Measurements from ENCODE around the gene S100A1.
A peak's percentile ranks its signal among the peaks of the same experiment; 100 is the strongest.
"Not testable (repeated sequence)": the region's sequence is repeated elsewhere in the genome, so short reads cannot be mapped to it uniquely, and the experiment has no call there.

Gene S100A1

GRCh38 chr1:153627715-153628626 is at the start of gene S100A1:
Gene S100A1 (plus strand): TSS chr1:153628434. CDS start chr1:153630522, 2,088 bp downstream.
- H3K27me3 ChIP-seq (ENCODE audit: low read depth, low read length) = no peaks in the 10 kb centered on the region
- no peaks in the 10 kb centered on the region for H3K9me3 ChIP-seq (ENCODE audit: control insufficient read depth in 1 of 2, low read length in 2 of 2)
- H3K4me1 ChIP-seq (ENCODE audit: control insufficient read depth in 1 of 2, insufficient read depth in 2 of 2, low read length in 2 of 2) = peaks cover 26 to 29% of the 10 kb centered on the region in 2 donors
- H3K36me3 ChIP-seq (ENCODE audit: control insufficient read depth in 1 of 2, insufficient read depth in 2 of 2, low read length in 2 of 2) = no peaks in the 10 kb centered on the region
- peak within 1 kb of the TSS; percentile 88 for H3K27ac ChIP-seq (ENCODE audit: low read length)
- peak within 1 kb of the TSS; percentile 58 to 71 for H3K4me3 ChIP-seq (ENCODE audit: low read depth in 1 of 2, low read length in 2 of 2)

- Histone ChIP-seq H3K4me1 (ENCODE audit: control insufficient read depth in 1 of 2, insufficient read depth in 2 of 2, low read length in 2 of 2) (peaks cover 0 to under 1% of the 10 kb centered on the region in 2 donors), H3K36me3 (ENCODE audit: control insufficient read depth in 1 of 2, insufficient read depth in 2 of 2, low read length in 2 of 2) (no peaks in the 10 kb centered on the region), H3K27ac (ENCODE audit: low read length) (no peak overlapping the region), H3K27me3 (ENCODE audit: low read depth, low read length) (no peaks in the 10 kb centered on the region), H3K4me3 (ENCODE audit: low read depth in 1 of 2, low read length in 2 of 2) (no peak overlapping the region), H3K9me3 (ENCODE audit: control insufficient read depth in 1 of 2, low read length in 2 of 2) (no peaks in the 10 kb centered on the region)
Measured at GRCh38 chr1:153578490-153578889, 49.7 kb upstream of the S100A1 start.

- no peak overlapping the region for H3K4me3 ChIP-seq (ENCODE audit: low read depth in 1 of 2, low read length in 2 of 2)
- H3K36me3 ChIP-seq (ENCODE audit: control insufficient read depth in 1 of 2, insufficient read depth in 2 of 2, low read length in 2 of 2) = no peaks in the 10 kb centered on the region
- H3K27ac ChIP-seq (ENCODE audit: low read length) = no peak overlapping the region
Measured at GRCh38 chr1:153578936-153579335, 49.3 kb upstream of the S100A1 start.

GRCh38 chr1:153582836-153583235 is 45.4 kb upstream of the S100A1 start:
- not testable (repeated sequence) for H3K4me3 ChIP-seq (ENCODE audit: low read depth in 1 of 2, low read length in 2 of 2); H3K36me3 ChIP-seq (ENCODE audit: control insufficient read depth in 1 of 2, insufficient read depth in 2 of 2, low read length in 2 of 2); H3K9me3 ChIP-seq (ENCODE audit: control insufficient read depth in 1 of 2, low read length in 2 of 2); H3K27ac ChIP-seq (ENCODE audit: low read length); H3K4me1 ChIP-seq (ENCODE audit: control insufficient read depth in 1 of 2, insufficient read depth in 2 of 2, low read length in 2 of 2); H3K27me3 ChIP-seq (ENCODE audit: low read depth, low read length)

More at GRCh38 chr1:153578936-153579335, 49.3 kb upstream of the S100A1 start:
- H3K9me3 ChIP-seq (ENCODE audit: control insufficient read depth in 1 of 2, low read length in 2 of 2) = no peaks in the 10 kb centered on the region
- no peaks in the 10 kb centered on the region for H3K27me3 ChIP-seq (ENCODE audit: low read depth, low read length)
- H3K4me1 ChIP-seq (ENCODE audit: control insufficient read depth in 1 of 2, insufficient read depth in 2 of 2, low read length in 2 of 2) = no peaks in the 10 kb centered on the region

GRCh38 chr1:153583514-153583913 is 44.7 kb upstream of the S100A1 start:
- not testable (repeated sequence) for H3K4me3 ChIP-seq (ENCODE audit: low read depth in 1 of 2, low read length in 2 of 2); H3K4me1 ChIP-seq (ENCODE audit: control insufficient read depth in 1 of 2, insufficient read depth in 2 of 2, low read length in 2 of 2); H3K27me3 ChIP-seq (ENCODE audit: low read depth, low read length); H3K27ac ChIP-seq (ENCODE audit: low read length); H3K9me3 ChIP-seq (ENCODE audit: control insufficient read depth in 1 of 2, low read length in 2 of 2); H3K36me3 ChIP-seq (ENCODE audit: control insufficient read depth in 1 of 2, insufficient read depth in 2 of 2, low read length in 2 of 2)

GRCh38 chr1:153583976-153584375 is 44.3 kb upstream of the S100A1 start:
- no peaks in the 10 kb centered on the region for H3K4me1 ChIP-seq (ENCODE audit: control insufficient read depth in 1 of 2, insufficient read depth in 2 of 2, low read length in 2 of 2)
- H3K27ac ChIP-seq (ENCODE audit: low read length) = no peak overlapping the region
- no peak overlapping the region for H3K4me3 ChIP-seq (ENCODE audit: low read depth in 1 of 2, low read length in 2 of 2)
- H3K27me3 ChIP-seq (ENCODE audit: low read depth, low read length) = no peaks in the 10 kb centered on the region
- no peaks in the 10 kb centered on the region for H3K9me3 ChIP-seq (ENCODE audit: control insufficient read depth in 1 of 2, low read length in 2 of 2)
- no peaks in the 10 kb centered on the region for H3K36me3 ChIP-seq (ENCODE audit: control insufficient read depth in 1 of 2, insufficient read depth in 2 of 2, low read length in 2 of 2)

- Histone ChIP-seq H3K27ac (ENCODE audit: low read length) (no peak overlapping the region), H3K36me3 (ENCODE audit: control insufficient read depth in 1 of 2, insufficient read depth in 2 of 2, low read length in 2 of 2) (no peaks in the 10 kb centered on the region), H3K9me3 (ENCODE audit: control insufficient read depth in 1 of 2, low read length in 2 of 2) (no peaks in the 10 kb centered on the region)
Measured at GRCh38 chr1:153585006-153585405, 43.2 kb upstream of the S100A1 start.

GRCh38 chr1:153586347-153586746 is 41.9 kb upstream of the S100A1 start:
- Histone ChIP-seq H3K36me3 (ENCODE audit: control insufficient read depth in 1 of 2, insufficient read depth in 2 of 2, low read length in 2 of 2) (no peaks in the 10 kb centered on the region), H3K27me3 (ENCODE audit: low read depth, low read length) (no peaks in the 10 kb centered on the region), H3K9me3 (ENCODE audit: control insufficient read depth in 1 of 2, low read length in 2 of 2) (no peaks in the 10 kb centered on the region), H3K27ac (ENCODE audit: low read length) (no peak overlapping the region), H3K4me3 (ENCODE audit: low read depth in 1 of 2, low read length in 2 of 2) (no peak overlapping the region), H3K4me1 (ENCODE audit: control insufficient read depth in 1 of 2, insufficient read depth in 2 of 2, low read length in 2 of 2) (no peaks in the 10 kb centered on the region)

More at GRCh38 chr1:153585006-153585405, 43.2 kb upstream of the S100A1 start:
- H3K4me1 ChIP-seq (ENCODE audit: control insufficient read depth in 1 of 2, insufficient read depth in 2 of 2, low read length in 2 of 2) = no peaks in the 10 kb centered on the region
- no peaks in the 10 kb centered on the region for H3K27me3 ChIP-seq (ENCODE audit: low read depth, low read length)
- H3K4me3 ChIP-seq (ENCODE audit: low read depth in 1 of 2, low read length in 2 of 2) = no peak overlapping the region

- Histone ChIP-seq H3K9me3 (ENCODE audit: control insufficient read depth in 1 of 2, low read length in 2 of 2) (no peaks in the 10 kb centered on the region), H3K27ac (ENCODE audit: low read length) (no peak overlapping the region), H3K4me1 (ENCODE audit: control insufficient read depth in 1 of 2, insufficient read depth in 2 of 2, low read length in 2 of 2) (no peaks in the 10 kb centered on the region), H3K36me3 (ENCODE audit: control insufficient read depth in 1 of 2, insufficient read depth in 2 of 2, low read length in 2 of 2) (no peaks in the 10 kb centered on the region), H3K4me3 (ENCODE audit: low read depth in 1 of 2, low read length in 2 of 2) (no peak overlapping the region), H3K27me3 (ENCODE audit: low read depth, low read length) (no peaks in the 10 kb centered on the region)
Measured at GRCh38 chr1:153587314-153587713, 40.9 kb upstream of the S100A1 start.

GRCh38 chr1:153588033-153588432 is 40.2 kb upstream of the S100A1 start:
- H3K9me3 ChIP-seq (ENCODE audit: control insufficient read depth in 1 of 2, low read length in 2 of 2); H3K36me3 ChIP-seq (ENCODE audit: control insufficient read depth in 1 of 2, insufficient read depth in 2 of 2, low read length in 2 of 2); H3K27ac ChIP-seq (ENCODE audit: low read length); H3K4me1 ChIP-seq (ENCODE audit: control insufficient read depth in 1 of 2, insufficient read depth in 2 of 2, low read length in 2 of 2); H3K27me3 ChIP-seq (ENCODE audit: low read depth, low read length); H3K4me3 ChIP-seq (ENCODE audit: low read depth in 1 of 2, low read length in 2 of 2): not testable (repeated sequence)

GRCh38 chr1:153588482-153588881 is 39.8 kb upstream of the S100A1 start:
- Histone ChIP-seq H3K4me1 (ENCODE audit: control insufficient read depth in 1 of 2, insufficient read depth in 2 of 2, low read length in 2 of 2) (no peaks in the 10 kb centered on the region), H3K36me3 (ENCODE audit: control insufficient read depth in 1 of 2, insufficient read depth in 2 of 2, low read length in 2 of 2) (no peaks in the 10 kb centered on the region)

GRCh38 chr1:153592748-153593147 is 35.5 kb upstream of the S100A1 start:
- no peak overlapping the region for H3K27ac ChIP-seq (ENCODE audit: low read length)
- no peak overlapping the region for H3K4me3 ChIP-seq (ENCODE audit: low read depth in 1 of 2, low read length in 2 of 2)
- no peaks in the 10 kb centered on the region for H3K4me1 ChIP-seq (ENCODE audit: control insufficient read depth in 1 of 2, insufficient read depth in 2 of 2, low read length in 2 of 2)
- H3K9me3 ChIP-seq (ENCODE audit: control insufficient read depth in 1 of 2, low read length in 2 of 2) = no peaks in the 10 kb centered on the region
- no peaks in the 10 kb centered on the region for H3K36me3 ChIP-seq (ENCODE audit: control insufficient read depth in 1 of 2, insufficient read depth in 2 of 2, low read length in 2 of 2)
- no peaks in the 10 kb centered on the region for H3K27me3 ChIP-seq (ENCODE audit: low read depth, low read length)

More at GRCh38 chr1:153588482-153588881, 39.8 kb upstream of the S100A1 start:
- no peak overlapping the region for H3K27ac ChIP-seq (ENCODE audit: low read length)
- no peaks in the 10 kb centered on the region for H3K9me3 ChIP-seq (ENCODE audit: control insufficient read depth in 1 of 2, low read length in 2 of 2)
- no peaks in the 10 kb centered on the region for H3K27me3 ChIP-seq (ENCODE audit: low read depth, low read length)
- no peak overlapping the region for H3K4me3 ChIP-seq (ENCODE audit: low read depth in 1 of 2, low read length in 2 of 2)

Measured in muscle layer of duodenum (tissue), 2 donors.